ENCODE measurements around the gene MAT2B.

Gene MAT2B

GRCh38 chr5:163502521-163502920 lies 2.9 kb upstream of the MAT2B start:
- Histone ChIP-seq H3K27ac (ENCODE audit: poor library complexity, severe bottlenecking) (peak overlapping the region; percentile 87), H3K4me3 (ENCODE audit: severe bottlenecking) (no peak overlapping the region), H3K9me3 (ENCODE audit: severe bottlenecking) (no peaks in the 10 kb centered on the region), H3K27me3 (ENCODE audit: insufficient read depth, poor library complexity, severe bottlenecking) (no peaks in the 10 kb centered on the region), H3K36me3 (ENCODE audit: low read depth) (no peaks in the 10 kb centered on the region), H3K4me1 (ENCODE audit: insufficient read depth, poor library complexity, severe bottlenecking) (peaks cover 12% of the 10 kb centered on the region)
- DNase-seq (ENCODE audit: low spot score), result no peak
- no peak for TF ChIP-seq CTCF (IDR thresholded peaks at IDR 0.05; ENCODE audit: poor library complexity, severe bottlenecking)
- no peak for ATAC-seq (ENCODE audit: low read depth)

GRCh38 chr5:163503106-163504078 lies 2.0 kb upstream of the MAT2B start:
- no peaks in the 10 kb centered on the region for H3K27me3 ChIP-seq (ENCODE audit: insufficient read depth, poor library complexity, severe bottlenecking)
- H3K4me3 ChIP-seq (ENCODE audit: severe bottlenecking), result peak overlapping the region; percentile 69
- peak; percentile 77 for TF ChIP-seq CTCF (IDR thresholded peaks at IDR 0.05; ENCODE audit: poor library complexity, severe bottlenecking)
- H3K27ac ChIP-seq (ENCODE audit: poor library complexity, severe bottlenecking), result peak overlapping the region; percentile 87
- DNase-seq (ENCODE audit: low spot score), result no peak
- peaks cover 20% of the 10 kb centered on the region for H3K4me1 ChIP-seq (ENCODE audit: insufficient read depth, poor library complexity, severe bottlenecking)
- H3K36me3 ChIP-seq (ENCODE audit: low read depth), result no peaks in the 10 kb centered on the region
- peak; percentile 40 for ATAC-seq (ENCODE audit: low read depth)
- no peaks in the 10 kb centered on the region for H3K9me3 ChIP-seq (ENCODE audit: severe bottlenecking)

- no peak for TF ChIP-seq CTCF (IDR thresholded peaks at IDR 0.05; ENCODE audit: poor library complexity, severe bottlenecking)
- DNase-seq (ENCODE audit: low spot score), result no peak
- peak overlapping the region; percentile 87 for H3K27ac ChIP-seq (ENCODE audit: poor library complexity, severe bottlenecking)
Observed at GRCh38 chr5:163504079-163504931, 1.1 kb upstream of the MAT2B start.

GRCh38 chr5:163505049-163505367 lies 411 bp upstream of the MAT2B start:
- peak overlapping the region; percentile 87 for H3K27ac ChIP-seq (ENCODE audit: poor library complexity, severe bottlenecking)
- no peak for TF ChIP-seq CTCF (IDR thresholded peaks at IDR 0.05; ENCODE audit: poor library complexity, severe bottlenecking)
- DNase-seq (ENCODE audit: low spot score) (no peak), ATAC-seq (ENCODE audit: low read depth) (peak; percentile 2)
- H3K27me3 ChIP-seq (ENCODE audit: insufficient read depth, poor library complexity, severe bottlenecking), result no peaks in the 10 kb centered on the region
- H3K36me3 ChIP-seq (ENCODE audit: low read depth), result no peaks in the 10 kb centered on the region
- peak overlapping the region; percentile 69 for H3K4me3 ChIP-seq (ENCODE audit: severe bottlenecking)
- peaks cover 30% of the 10 kb centered on the region for H3K4me1 ChIP-seq (ENCODE audit: insufficient read depth, poor library complexity, severe bottlenecking)
- no peaks in the 10 kb centered on the region for H3K9me3 ChIP-seq (ENCODE audit: severe bottlenecking)

More at GRCh38 chr5:163504079-163504931, 1.1 kb upstream of the MAT2B start:
- Histone ChIP-seq H3K4me3 (ENCODE audit: severe bottlenecking) (peak overlapping the region; percentile 69), H3K27me3 (ENCODE audit: insufficient read depth, poor library complexity, severe bottlenecking) (no peaks in the 10 kb centered on the region), H3K36me3 (ENCODE audit: low read depth) (no peaks in the 10 kb centered on the region), H3K9me3 (ENCODE audit: severe bottlenecking) (no peaks in the 10 kb centered on the region), H3K4me1 (ENCODE audit: insufficient read depth, poor library complexity, severe bottlenecking) (peaks cover 24% of the 10 kb centered on the region)
- ATAC-seq (ENCODE audit: low read depth), result peak; percentile 3; the same call in 1 of the 3 replicates

Data from RWPE2 (cell line).